H1 (cell line): ENCODE data around the gene FRMD6. TPM values are rescaled to one million over a fixed set of nuclear protein-coding genes. Genes with fewer than 3 reads are reported as not detected.

Experiments
- CTCF ChIA-PET: fragments of 300-600 bp; sonication (Branson Sonifier 250); formaldehyde crosslinking; loops from one replicate; lab custom pipeline; 2021; ENCODE audit not compliant: partially characterized antibody; lab: Charles Lee
- POLR2A ChIA-PET: fragments of 300-600 bp; sonication (Branson Sonifier 250); formaldehyde crosslinking; loops from one replicate; lab custom pipeline; 2021; ENCODE audit warnings: inconsistent platforms; ENCODE audit not compliant: partially characterized antibody; lab: Charles Lee
- DNase-seq, 2 experiments: peaks; one replicate each; pipeline versions ENCODE4 v3.0.0 to v3.0.0-alpha.2; 2010 to 2022; ENCODE audit warnings: low spot score in 2 of 2, low read depth in 1 of 2, mixed read lengths in 1 of 2
- FAIRE-seq: peaks from 2 replicates; lab custom pipeline; 2011; peaks lifted over from hg19 to GRCh38; lab: Jason Lieb, UNC
- H2AFZ ChIP-seq: 2 replicates; pipeline ENCODE4 v1.8.1; 2012; ENCODE audit warnings: low read length, inconsistent platforms
- H2AK5ac ChIP-seq: 2 replicates; pipeline ENCODE4 v1.6.1; 2013; ENCODE audit warnings: low read depth, low read length
- H2BK120ac ChIP-seq: replicated peaks from 2 replicates; pipeline ENCODE3; 2013; ENCODE audit warnings: low read depth, low read length, inconsistent platforms
- H2BK12ac ChIP-seq: 2 replicates; pipeline ENCODE4 v1.6.1; 2013; ENCODE audit warnings: low read depth, low read length
- H2BK15ac ChIP-seq: 2 replicates; pipeline ENCODE4 v1.6.1; 2013; ENCODE audit warnings: low read length
- H2BK20ac ChIP-seq: 2 replicates; pipeline ENCODE4 v1.6.1; 2013; ENCODE audit warnings: low read length
- H2BK5ac ChIP-seq: 2 replicates; pipeline ENCODE4 v1.6.1; 2013; ENCODE audit warnings: low read depth, low read length
- H3K14ac ChIP-seq: 2 replicates; pipeline ENCODE4 v1.6.1; 2013; ENCODE audit warnings: inconsistent platforms; ENCODE audit not compliant: insufficient read length
- H3K18ac ChIP-seq: 2 replicates; pipeline ENCODE4 v1.6.1; 2013; ENCODE audit warnings: low read length; ENCODE audit errors: extremely low read depth
- H3K23ac ChIP-seq: 2 replicates; pipeline ENCODE4 v1.6.1; 2013; ENCODE audit warnings: inconsistent platforms; ENCODE audit not compliant: insufficient read length
- H3K23me2 ChIP-seq: 2 replicates; pipeline ENCODE4 v1.6.1; 2013; ENCODE audit warnings: low read depth, low read length
- H3K27ac ChIP-seq: 2 replicates; pipeline ENCODE4 v1.6.1; 2011; ENCODE audit warnings: low read depth, low read length, inconsistent platforms
- H3K27me3 ChIP-seq, 4 experiments: replicated peaks in 1 of 4; 1 replicate in 1 of 4; 2 replicates in 3 of 4; pipeline versions ENCODE4 v1.6.1 to v1.8.1; 2011 to 2013; ENCODE audit warnings: low read length in 3 of 4, mild to moderate bottlenecking in 3 of 4, inconsistent platforms in 2 of 4, mixed read lengths in 2 of 4, moderate library complexity in 1 of 4; ENCODE audit not compliant: control insufficient read depth in 3 of 4, insufficient read depth in 3 of 4; ENCODE audit errors: extremely low read depth in 1 of 4
- H3K36me3 ChIP-seq, 4 experiments: 2 replicates each; pipeline versions ENCODE4 v1.6.1 to v1.8.1; 2011 to 2013; ENCODE audit warnings: mild to moderate bottlenecking in 4 of 4, low read length in 3 of 4, moderate library complexity in 2 of 4, control low read depth in 1 of 4, inconsistent platforms in 1 of 4; ENCODE audit not compliant: insufficient read depth in 4 of 4, control insufficient read depth in 2 of 4
- H3K4ac ChIP-seq: replicated peaks from 2 replicates; pipeline ENCODE3; 2013; ENCODE audit warnings: low read length, low read depth, mixed read lengths, inconsistent platforms; ENCODE audit not compliant: insufficient read length
- H3K4me1 ChIP-seq, 4 experiments: replicated peaks in 1 of 4; 1 replicate in 1 of 4; 2 replicates in 3 of 4; pipeline versions ENCODE4 v1.6.1 to v1.8.1; 2011 to 2013; ENCODE audit warnings: low read length in 3 of 4, inconsistent platforms in 2 of 4, mixed read lengths in 1 of 4; ENCODE audit not compliant: insufficient read depth in 4 of 4, control insufficient read depth in 3 of 4
- H3K4me2 ChIP-seq, 2 experiments: 2 replicates each; pipeline versions ENCODE4 v1.6.1 to v1.8.1; 2011 to 2013; ENCODE audit warnings: low read depth in 2 of 2, low read length in 2 of 2, control low read depth in 1 of 2, inconsistent platforms in 1 of 2, mild to moderate bottlenecking in 1 of 2; ENCODE audit not compliant: insufficient read depth in 1 of 2
- H3K4me3 ChIP-seq, 4 experiments: fragments of 200-600, 300-600 bp in 1 of 4; sonication (generic), shearing (Covaris generic), sonication (Bioruptor Twin) in 1 of 4; 2 replicates each; pipeline versions ENCODE4 v1.5.1 to v1.8.1; 2011 to 2016; ENCODE audit warnings: low read length in 4 of 4, low read depth in 3 of 4, control low read depth in 2 of 4, inconsistent platforms in 2 of 4, mild to moderate bottlenecking in 2 of 4, mixed read lengths in 1 of 4, moderate library complexity in 1 of 4; ENCODE audit not compliant: insufficient read depth in 2 of 4; ENCODE audit errors: extremely low read depth in 1 of 4
- H3K56ac ChIP-seq: replicated peaks from 2 replicates; pipeline ENCODE3; 2013; ENCODE audit warnings: low read depth, mild to moderate bottlenecking, mixed read lengths, low read length, inconsistent platforms; ENCODE audit not compliant: insufficient read length
- H3K79me1 ChIP-seq: 2 replicates; pipeline ENCODE4 v1.6.1; 2013; ENCODE audit warnings: low read depth, low read length, control low read depth
- H3K79me2 ChIP-seq, 2 experiments: 2 replicates each; pipeline versions ENCODE4 v1.6.1 to v1.8.1; 2012 to 2013; ENCODE audit warnings: low read length in 2 of 2, mild to moderate bottlenecking in 2 of 2, inconsistent platforms in 1 of 2; ENCODE audit not compliant: insufficient read depth in 2 of 2, control insufficient read depth in 1 of 2
- H3K9ac ChIP-seq, 4 experiments: replicated peaks in 1 of 4; 1 replicate in 1 of 4; 2 replicates in 3 of 4; pipeline versions ENCODE4 v1.6.1 to v1.8.1; 2011 to 2013; ENCODE audit warnings: low read depth in 3 of 4, low read length in 3 of 4, control low read depth in 2 of 4, mild to moderate bottlenecking in 2 of 4, moderate library complexity in 2 of 4, inconsistent platforms in 1 of 4; ENCODE audit errors: extremely low read depth in 1 of 4
- H3K9me3 ChIP-seq, 2 experiments: 2 replicates each; pipeline versions ENCODE4 v1.6.1 to v1.8.1; 2012 to 2013; ENCODE audit warnings: mild to moderate bottlenecking in 2 of 2, moderate library complexity in 2 of 2, control low read depth in 1 of 2, inconsistent platforms in 1 of 2, low read depth in 1 of 2, low read length in 1 of 2, mixed read lengths in 1 of 2; ENCODE audit not compliant: insufficient read depth in 2 of 2
- H4K20me1 ChIP-seq, 2 experiments: replicated peaks in 1 of 2; 2 replicates each; pipeline versions ENCODE3 to v1.8.1; 2011 to 2013; ENCODE audit warnings: inconsistent platforms in 2 of 2, low read length in 2 of 2, mild to moderate bottlenecking in 1 of 2; ENCODE audit not compliant: insufficient read depth in 2 of 2, control insufficient read depth in 1 of 2
- H4K5ac ChIP-seq: 2 replicates; pipeline ENCODE4 v1.6.1; 2013; ENCODE audit warnings: low read length, low read depth, mixed read lengths, inconsistent platforms; ENCODE audit not compliant: insufficient read length
- H4K8ac ChIP-seq: 2 replicates; pipeline ENCODE4 v1.8.0; 2013; ENCODE audit warnings: mild to moderate bottlenecking, moderate library complexity, low read length, inconsistent platforms; ENCODE audit not compliant: insufficient read depth; ENCODE audit errors: extremely low read depth
- H4K91ac ChIP-seq: replicated peaks from 2 replicates; pipeline ENCODE3; 2013; ENCODE audit warnings: low read length, mixed read lengths, inconsistent platforms; ENCODE audit not compliant: insufficient read length
- ASH2L ChIP-seq: fragments of 200-600, 300-600 bp; sonication (generic); IDR thresholded peaks from one replicate; pipeline ENCODE4 v1.7.1; 2017; ENCODE audit warnings: low read length
- CBX8 ChIP-seq: fragments of 300-800, 300-1000 bp; sonication (generic); IDR thresholded peaks from 2 replicates; pipeline ENCODE4 v1.7.1; 2016; ENCODE audit warnings: low read depth, low read length, borderline replicate concordance
- CEBPB ChIP-seq: IDR thresholded peaks from 2 replicates; pipeline ENCODE4 v1.6.1; 2012; ENCODE audit warnings: low read depth, low read length
- CHD2 ChIP-seq: IDR thresholded peaks from 2 replicates; pipeline ENCODE4 v1.6.1; 2012; ENCODE audit warnings: low read length, improper control_type of control experiment
- KDM5A ChIP-seq: fragments of 200-600 bp; IDR thresholded peaks from 2 replicates; pipeline ENCODE4 v1.7.1; 2012; ENCODE audit warnings: mild to moderate bottlenecking, low read length, inconsistent platforms, mixed read lengths
- SIN3A ChIP-seq, 2 experiments: IDR thresholded peaks in 1 of 2; conservative IDR thresholded peaks in 1 of 2; 2 replicates each; pipeline ENCODE4 v1.6.1; 2011 to 2012; ENCODE audit warnings: low read length in 2 of 2, improper control_type of control experiment in 1 of 2, low read depth in 1 of 2, mild to moderate bottlenecking in 1 of 2
- TAF7 ChIP-seq: optimal IDR thresholded peaks from 2 replicates; pipeline ENCODE3; 2011; ENCODE audit warnings: low read depth, mild to moderate bottlenecking, inconsistent platforms, low read length, moderate library complexity, borderline replicate concordance
- YY1 ChIP-seq: IDR thresholded peaks from 2 replicates; pipeline ENCODE4 v1.6.1; 2011; ENCODE audit warnings: low read depth, mild to moderate bottlenecking, low read length
- WGBS, 2 experiments: shearing (Covaris generic) in 1 of 2; methylation state at CpG; one replicate each; pipeline versions ENCODE4 v1.1.6 to v1.1.7; 2013 to 2015; ENCODE audit warnings: low lambda C conversion rate in 2 of 2, mixed read lengths in 2 of 2, inconsistent platforms in 1 of 2, low coverage in 1 of 2, missing lambda C conversion rate in 1 of 2; ENCODE audit not compliant: insufficient replicate concordance in 2 of 2, insufficient coverage in 1 of 2, insufficient read length in 1 of 2; ENCODE audit errors: extremely low coverage in 1 of 2, missing lambda C conversion rate in 1 of 2; 5-methylcytosine and 5-hydroxymethylcytosine counted together
- polyA plus RNA-seq, 7 experiments: library from polyadenylated mRNA; depleted of rRNA in 3 of 7; stranded (reverse) in 5 of 7; unstranded in 2 of 7; fragments of >200 nt in 5 of 7; fragments of 200-250 nt in 2 of 7; gene quantifications; 1 replicate in 5 of 7; 2 replicates in 1 of 7; 4 replicates in 1 of 7; pipeline versions ENCODE4 v1.2.1 to v1.2.3, GENCODE V29; 2011 to 2013; ENCODE audit warnings: missing spikeins in 2 of 7, mixed read lengths in 2 of 7
- total RNA-seq: library from RNA; stranded (reverse); fragmentation: NEBNext Ultra II Directional; extraction: Animal tissue kit (Norgen Biotek cat#: 25700); gene quantifications from 2 replicates; pipeline ENCODE4 v1.2.1, GENCODE V29; 2021

Gene FRMD6
- total and polyA plus RNA-seq, 2 of the 8 experiments (the other 6 are each of a cell fraction or from before 2014, with no cell fraction given), result 5.4 to 23.7 TPM

GRCh38 chr14:51780006-51780692, 128.4 kb downstream of the FRMD6 start:
- Histone ChIP-seq H3K23ac (no peak overlapping the region), H4K5ac (no peak overlapping the region), H2AFZ (peak overlapping the region; percentile 99), H3K4me1 (no peaks in the 10 kb centered on the region; a peak in 1 of 7 replicates), H3K79me1 (no peaks in the 10 kb centered on the region), H3K27ac (no peak overlapping the region), H2BK12ac (no peak overlapping the region), H4K91ac (no peak overlapping the region), H3K9ac (no peak overlapping the region), H3K56ac (no peak overlapping the region), H3K18ac (no peak overlapping the region; the same call in 1 of the 2 replicates), H3K4me3 (peak overlapping the region in 1 of 4 experiments; percentile 23; a peak in 2 of 8 replicates), H4K20me1 (no peaks in the 10 kb centered on the region), H2BK15ac (no peak overlapping the region), H2BK20ac (no peak overlapping the region), H2BK5ac (no peak overlapping the region), H2BK120ac (no peak overlapping the region), H3K9me3 (no peaks in the 10 kb centered on the region), H3K4me2 (peak overlapping the region; percentile 31 to 52; a peak in 3 of 4 replicates), H2AK5ac (no peak overlapping the region), H3K23me2 (no peaks in the 10 kb centered on the region), H3K14ac (no peak overlapping the region), H3K36me3 (no peaks in the 10 kb centered on the region), H4K8ac (no peak overlapping the region), H3K27me3 (no peaks in the 10 kb centered on the region), H3K4ac (no peak overlapping the region), H3K79me2 (no peaks in the 10 kb centered on the region)
- DNase-seq (peak in 1 of 2 experiments; percentile 86), FAIRE-seq (peak; percentile 7)
- CTCF ChIA-PET, result interaction anchor here (0.6 to 6.6 kb wide), 54 partner anchors 8 to 1904 kb away, joined by 3 to 144 read pairs (median 4); no protein-coding TSS in a partner anchor
- 21% methylated on average over 13 of the region's 13 CpGs; no CpG with 5 or more reads in 1 of the 2 experiments for WGBS, 2 experiments
- POLR2A ChIA-PET, result interaction anchor here (1.5 kb wide), 1 partner anchor 209 kb away, joined by 3 read pairs; the partner anchor contains the start of gene RTRAF
- TF ChIP-seq CHD2, result peak; percentile 36; the same call in 1 of the 2 replicates
- no peak for TF ChIP-seq CBX8
- no peak for TF ChIP-seq KDM5A
- TF ChIP-seq TAF7, result no peak
- no peak for TF ChIP-seq SIN3A (conservative IDR thresholded peaks at IDR 0.05 in 1 of 2, IDR thresholded peaks at IDR 0.05 in 1 of 2; ENCODE audit: low read depth in 1 of 2, low read length in 2 of 2)
- TF ChIP-seq ASH2L, result no peak
- no peak for TF ChIP-seq YY1
- TF ChIP-seq CEBPB, result peak; percentile 38; the same call in 1 of the 2 replicates
